GM12878 (cell line): Measurements from ENCODE around the gene UBE2I. TPM values are rescaled to one million over a fixed set of nuclear protein-coding genes. Genes with fewer than 3 reads are reported as not detected.

Source experiments
- ATF7 ChIP-seq: fragments of 450-650 bp; IDR thresholded peaks from 2 replicates; pipeline ENCODE4 v1.6.1; 2016; ENCODE audit warnings: low read depth, mild to moderate bottlenecking
- BCL3 ChIP-seq: IDR thresholded peaks from 2 replicates; pipeline ENCODE4 v1.6.1; 2011; ENCODE audit warnings: borderline replicate concordance, low read depth, mild to moderate bottlenecking, moderate library complexity, low read length; ENCODE audit not compliant: insufficient read depth, poor library complexity, severe bottlenecking
- CREM ChIP-seq: IDR thresholded peaks from 2 replicates; pipeline ENCODE4 v1.6.1; 2014; ENCODE audit warnings: antibody characterized with exemption, low read depth
- ETV6 ChIP-seq, 2 experiments: fragments of 450-650 bp in 1 of 2; IDR thresholded peaks in 1 of 2; conservative IDR thresholded peaks in 1 of 2; 2 replicates each; pipeline ENCODE4 v1.6.1; 2014; ENCODE audit warnings: antibody characterized with exemption in 1 of 2, borderline replicate concordance in 1 of 2, low read depth in 1 of 2, mild to moderate bottlenecking in 1 of 2, moderate library complexity in 1 of 2
- EZH2 ChIP-seq: IDR thresholded peaks from 2 replicates; pipeline ENCODE4 v1.6.1; 2012; ENCODE audit warnings: low read depth, mild to moderate bottlenecking, control low read depth, inconsistent platforms, low read length, borderline replicate concordance; ENCODE audit not compliant: control insufficient read depth
- JUND ChIP-seq: IDR thresholded peaks from 2 replicates; pipeline ENCODE4 v1.6.1; 2012; ENCODE audit warnings: low read depth, mild to moderate bottlenecking, low read length, improper control_type of control experiment, moderate library complexity
- NBN ChIP-seq: fragments of 450-650 bp; IDR thresholded peaks from 2 replicates; pipeline ENCODE4 v1.6.1; 2016
- POLR2AphosphoS2 ChIP-seq: IDR thresholded peaks from 2 replicates; pipeline ENCODE4 v1.6.1; 2011; ENCODE audit warnings: low read depth, mild to moderate bottlenecking, low read length, improper control_type of control experiment, moderate library complexity
- RB1 ChIP-seq: fragments of 450-650 bp; formaldehyde crosslinking; IDR thresholded peaks from 2 replicates; pipeline ENCODE4 v1.6.1; 2017; ENCODE audit warnings: mild to moderate bottlenecking, borderline replicate concordance
- RBBP5 ChIP-seq: fragments of 200-600 bp; sonication (generic); conservative IDR thresholded peaks from 2 replicates; pipeline ENCODE4 v1.6.1; 2016
- SMAD1 ChIP-seq: fragments of 450-650 bp; IDR thresholded peaks from 2 replicates; pipeline ENCODE4 v1.6.1; 2018; ENCODE audit warnings: mild to moderate bottlenecking, low read depth; ENCODE audit not compliant: partially characterized antibody
- SREBF1 ChIP-seq: IDR thresholded peaks from 2 replicates; pipeline ENCODE4 v1.6.1; 2012; ENCODE audit warnings: mild to moderate bottlenecking, low read length
- SRF ChIP-seq, 2 experiments: IDR thresholded peaks; 2 replicates each; pipeline ENCODE4 v1.6.1; 2011; ENCODE audit warnings: low read depth in 2 of 2, low read length in 2 of 2, mild to moderate bottlenecking in 1 of 2, moderate library complexity in 1 of 2
- TARDBP ChIP-seq: IDR thresholded peaks from 2 replicates; pipeline ENCODE4 v1.6.1; 2016; ENCODE audit warnings: borderline replicate concordance
- TCF3 ChIP-seq: IDR thresholded peaks from 2 replicates; pipeline ENCODE4 v1.6.1; 2012; ENCODE audit warnings: low read depth, mild to moderate bottlenecking, low read length, borderline replicate concordance; ENCODE audit not compliant: insufficient read depth
- ZNF687 ChIP-seq: fragments of 450-650 bp; IDR thresholded peaks from 2 replicates; pipeline ENCODE4 v1.6.1; 2017; ENCODE audit warnings: mild to moderate bottlenecking, moderate library complexity
- ZZZ3 ChIP-seq: IDR thresholded peaks from 2 replicates; pipeline ENCODE4 v1.6.1; 2011; ENCODE audit warnings: low read depth; ENCODE audit not compliant: control insufficient read depth, insufficient read length
- polyA plus RNA-seq, 11 experiments: library from polyadenylated mRNA; depleted of rRNA in 4 of 11; unstranded in 6 of 11; stranded (reverse) in 5 of 11; fragments of >200 nt; fragmentation: Nextera tagmentation in 4 of 11; fragmentation: Illumina TruSeq in 1 of 11; extraction: Ambion mirVana in 4 of 11; extraction: Trizol in 1 of 11; gene quantifications; 1 replicate in 1 of 11; 2 replicates in 10 of 11; pipeline versions ENCODE4 v1.2.1 to v1.2.3, GENCODE V29; 2011 to 2016; ENCODE audit warnings: inconsistent platforms in 2 of 11, missing spikeins in 2 of 11, low read depth in 1 of 11
- total RNA-seq, 4 experiments: library from RNA; depleted of rRNA in 3 of 4; stranded (reverse); fragments of >200 nt in 3 of 4; fragmentation: Illumina TruSeq in 1 of 4; extraction: Trizol in 1 of 4; gene quantifications; 2 replicates each; pipeline versions ENCODE4 v1.2.1 to v1.2.3, GENCODE V29; 2013 to 2021
- TF ChIP-seq, protein P1 (sequence below): fragments of 450-650 bp; IDR thresholded peaks from 2 replicates; pipeline ENCODE4 v1.6.1; 2017; ENCODE audit warnings: borderline replicate concordance
- TF ChIP-seq, protein P2 (sequence below): fragments of 450-650 bp; formaldehyde crosslinking; IDR thresholded peaks from 2 replicates; pipeline ENCODE4 v1.4.0; 2022; ENCODE audit warnings: mild to moderate bottlenecking, moderate library complexity

UBE2I gene
- total and polyA plus RNA-seq, 10 of the 15 experiments (the other 5 are each of a cell fraction or from before 2014, with no cell fraction given), result 47.5 to 243 (median 194) TPM

- TF ChIP-seq ZNF687 (peak; percentile 90), TARDBP (peak; percentile 86), TCF3 (peak; percentile 78; the same call in 1 of the 2 replicates), RBBP5 (no peak), EZH2 (no peak), POLR2AphosphoS2 (peak; percentile 76; the same call in 1 of the 2 replicates), ATF7 (no peak), ETV6 (conservative IDR thresholded peaks at IDR 0.05 in 1 of 2, IDR thresholded peaks at IDR 0.05 in 1 of 2; ENCODE audit: borderline replicate concordance in 1 of 2, low read depth in 1 of 2) (no peak), SRF (IDR thresholded peaks at IDR 0.05; ENCODE audit: low read depth in 2 of 2, low read length in 2 of 2) (peak; percentile 62 to 80; a peak in 3 of 4 replicates), ZZZ3 (no peak), NBN (no peak), RB1 (peak; percentile 94; the same call in 1 of the 2 replicates), BCL3 (peak; percentile 79), SMAD1 (no peak), CREM (peak; percentile 74), SREBF1 (peak; percentile 65), JUND (no peak)
- TF ChIP-seq, protein P1, sequence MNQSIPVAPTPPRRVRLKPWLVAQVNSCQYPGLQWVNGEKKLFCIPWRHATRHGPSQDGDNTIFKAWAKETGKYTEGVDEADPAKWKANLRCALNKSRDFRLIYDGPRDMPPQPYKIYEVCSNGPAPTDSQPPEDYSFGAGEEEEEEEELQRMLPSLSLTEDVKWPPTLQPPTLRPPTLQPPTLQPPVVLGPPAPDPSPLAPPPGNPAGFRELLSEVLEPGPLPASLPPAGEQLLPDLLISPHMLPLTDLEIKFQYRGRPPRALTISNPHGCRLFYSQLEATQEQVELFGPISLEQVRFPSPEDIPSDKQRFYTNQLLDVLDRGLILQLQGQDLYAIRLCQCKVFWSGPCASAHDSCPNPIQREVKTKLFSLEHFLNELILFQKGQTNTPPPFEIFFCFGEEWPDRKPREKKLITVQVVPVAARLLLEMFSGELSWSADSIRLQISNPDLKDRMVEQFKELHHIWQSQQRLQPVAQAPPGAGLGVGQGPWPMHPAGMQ, result no peak
- TF ChIP-seq, protein P2, sequence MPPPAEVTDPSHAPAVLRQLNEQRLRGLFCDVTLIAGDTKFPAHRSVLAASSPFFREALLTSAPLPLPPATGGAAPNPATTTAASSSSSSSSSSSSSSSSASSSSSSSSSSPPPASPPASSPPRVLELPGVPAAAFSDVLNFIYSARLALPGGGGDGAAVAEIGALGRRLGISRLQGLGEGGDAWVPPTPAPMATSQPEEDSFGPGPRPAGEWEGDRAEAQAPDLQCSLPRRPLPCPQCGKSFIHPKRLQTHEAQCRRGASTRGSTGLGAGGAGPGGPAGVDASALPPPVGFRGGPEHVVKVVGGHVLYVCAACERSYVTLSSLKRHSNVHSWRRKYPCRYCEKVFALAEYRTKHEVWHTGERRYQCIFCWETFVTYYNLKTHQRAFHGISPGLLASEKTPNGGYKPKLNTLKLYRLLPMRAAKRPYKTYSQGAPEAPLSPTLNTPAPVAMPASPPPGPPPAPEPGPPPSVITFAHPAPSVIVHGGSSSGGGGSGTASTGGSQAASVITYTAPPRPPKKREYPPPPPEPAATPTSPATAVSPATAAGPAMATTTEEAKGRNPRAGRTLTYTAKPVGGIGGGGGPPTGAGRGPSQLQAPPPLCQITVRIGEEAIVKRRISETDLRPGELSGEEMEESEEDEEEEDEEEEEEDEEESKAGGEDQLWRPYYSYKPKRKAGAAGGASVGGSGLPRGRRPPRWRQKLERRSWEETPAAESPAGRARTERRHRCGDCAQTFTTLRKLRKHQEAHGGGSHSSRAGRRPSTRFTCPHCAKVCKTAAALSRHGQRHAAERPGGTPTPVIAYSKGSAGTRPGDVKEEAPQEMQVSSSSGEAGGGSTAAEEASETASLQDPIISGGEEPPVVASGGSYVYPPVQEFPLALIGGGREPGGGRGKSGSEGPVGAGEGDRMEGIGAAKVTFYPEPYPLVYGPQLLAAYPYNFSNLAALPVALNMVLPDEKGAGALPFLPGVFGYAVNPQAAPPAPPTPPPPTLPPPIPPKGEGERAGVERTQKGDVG (CRISPR knock-in tag), result peak; percentile 85
Measured at GRCh38 chr16:1351582-1352362, 42.3 kb downstream of the UBE2I start, which contains the start of the genes GNPTG and TSR3 (continued).
